ENCODE data around the gene SPHKAP.
"Not testable (repeated sequence)": the region's sequence is repeated elsewhere in the genome, so short reads cannot be mapped to it uniquely, and the experiment has no call there.

The SPHKAP gene

GRCh38 chr2:228181098-228182019 lies at the start of gene SPHKAP:
SPHKAP (minus strand) TSS chr2:228181687; CDS start chr2:228181598, 89 bp downstream.
- no peak for TF ChIP-seq CTCF (IDR thresholded peaks at IDR 0.05; ENCODE audit: low read depth, low read length)
- no peak for DNase-seq (ENCODE audit: low read depth, low spot score)
- H3K4me3 ChIP-seq (ENCODE audit: low read depth, low read length), result no peak within 1 kb of the TSS
- in situ Hi-C loops (cut with HindIII; ENCODE audit: low sequenced_read_pairs), result no loop called here

- no peak overlapping the region for H3K4me3 ChIP-seq (ENCODE audit: low read depth, low read length)
- no peak for TF ChIP-seq CTCF (IDR thresholded peaks at IDR 0.05; ENCODE audit: low read depth, low read length)
- no peak for DNase-seq (ENCODE audit: low read depth, low spot score)
- in situ Hi-C loops (cut with HindIII; ENCODE audit: low sequenced_read_pairs), result no loop called here
Measured at GRCh38 chr2:228227466-228227865, 46.0 kb upstream of the SPHKAP start.

- TF ChIP-seq CTCF (IDR thresholded peaks at IDR 0.05; ENCODE audit: low read depth, low read length), result no peak
- no peak overlapping the region for H3K4me3 ChIP-seq (ENCODE audit: low read depth, low read length)
- DNase-seq (ENCODE audit: low read depth, low spot score), result no peak
- in situ Hi-C loops (cut with HindIII; ENCODE audit: low sequenced_read_pairs), result no loop called here
Measured at GRCh38 chr2:228224410-228224809, 42.9 kb upstream of the SPHKAP start.

- DNase-seq (ENCODE audit: low read depth, low spot score); H3K4me3 ChIP-seq (ENCODE audit: low read depth, low read length); in situ Hi-C loops (cut with HindIII; ENCODE audit: low sequenced_read_pairs): not testable (repeated sequence)
Measured at GRCh38 chr2:228218593-228218992, 37.1 kb upstream of the SPHKAP start.

GRCh38 chr2:228197504-228197903 lies 16.0 kb upstream of the SPHKAP start:
- in situ Hi-C loops (cut with HindIII; ENCODE audit: low sequenced_read_pairs), result no loop called here
- no peak for TF ChIP-seq CTCF (IDR thresholded peaks at IDR 0.05; ENCODE audit: low read depth, low read length)
- no peak for DNase-seq (ENCODE audit: low read depth, low spot score)
- H3K4me3 ChIP-seq (ENCODE audit: low read depth, low read length), result no peak overlapping the region

- H3K4me3 ChIP-seq (ENCODE audit: low read depth, low read length), result no peak overlapping the region
- no peak for TF ChIP-seq CTCF (IDR thresholded peaks at IDR 0.05; ENCODE audit: low read depth, low read length)
- in situ Hi-C loops (cut with HindIII; ENCODE audit: low sequenced_read_pairs), result no loop called here
- no peak for DNase-seq (ENCODE audit: low read depth, low spot score)
Measured at GRCh38 chr2:228180181-228181097, 1.0 kb downstream of the SPHKAP start.
